Thymus (tissue), 11 donors: ENCODE results near the gene NUDCD2. TPM values are rescaled to one million over a fixed set of nuclear protein-coding genes. Genes with fewer than 3 reads are reported as not detected.
"Not testable (repeated sequence)": the region's sequence is repeated elsewhere in the genome, so short reads cannot be mapped to it uniquely, and the experiment has no call there.

Experiments used
- DNase-seq, 9 donors: peaks; one replicate each; pipeline ENCODE4 v3.0.0-alpha.2; 2013; ENCODE audit warnings: low spot score in 9 of 9, low read depth in 6 of 9, missing footprints in 1 of 9
- H3K27ac ChIP-seq, 2 donors: one replicate each; pipeline ENCODE4 v1.5.1; 2013; ENCODE audit warnings: control low read depth in 1 of 2, low read depth in 1 of 2, low read length in 1 of 2, mild to moderate bottlenecking in 1 of 2, moderate library complexity in 1 of 2
- H3K27me3 ChIP-seq, 2 donors: one replicate each; pipeline ENCODE4 v1.5.1; 2013; ENCODE audit warnings: low read length in 1 of 2; ENCODE audit not compliant: control insufficient read depth in 2 of 2, insufficient read depth in 1 of 2
- H3K36me3 ChIP-seq, 2 donors: one replicate each; pipeline ENCODE4 v1.5.1; 2013; ENCODE audit warnings: low read length in 1 of 2, mild to moderate bottlenecking in 1 of 2, moderate library complexity in 1 of 2; ENCODE audit not compliant: control insufficient read depth in 2 of 2, insufficient read depth in 2 of 2
- H3K4me1 ChIP-seq, 2 donors: one replicate each; pipeline ENCODE4 v1.5.1; 2013; ENCODE audit warnings: low read length in 2 of 2; ENCODE audit not compliant: control insufficient read depth in 2 of 2, insufficient read depth in 2 of 2
- H3K4me3 ChIP-seq, 2 donors: one replicate each; pipeline ENCODE4 v1.5.1; 2013; ENCODE audit warnings: low read length in 2 of 2, control low read depth in 1 of 2, mild to moderate bottlenecking in 1 of 2
- H3K9me3 ChIP-seq, 2 donors: one replicate each; pipeline ENCODE4 v1.5.1; 2013; ENCODE audit warnings: low read length in 1 of 2, mild to moderate bottlenecking in 1 of 2; ENCODE audit not compliant: control insufficient read depth in 2 of 2, insufficient read depth in 1 of 2
- WGBS: extraction: QIAGEN DNeasy Blood & Tissue Kit; methylation state at CpG from one replicate; pipeline ENCODE4 v1.1.7; 2013; 5-methylcytosine and 5-hydroxymethylcytosine counted together
- polyA plus RNA-seq: library from polyadenylated mRNA; stranded (reverse); fragments of 200-250 nt; gene quantifications from one replicate; pipeline ENCODE4 v1.2.3, GENCODE V29; 2013
- total RNA-seq: library from RNA; stranded (reverse); fragments of 120-200 nt; gene quantifications from one replicate; pipeline ENCODE4 v1.2.4, GENCODE V29; 2013
- donor health status: healthy.

NUDCD2 gene
- total and polyA plus RNA-seq, 2 donors, result 14.9 to 39.0 TPM

GRCh38 chr5:163426128-163426527, 33.8 kb downstream of the NUDCD2 start:
- not testable (repeated sequence) for H3K9me3 ChIP-seq, H3K4me1 ChIP-seq, DNase-seq, H3K4me3 ChIP-seq, H3K27ac ChIP-seq, H3K36me3 ChIP-seq, H3K27me3 ChIP-seq
- WGBS, result 16% methylated on average over 4 of the region's 4 CpGs

- Histone ChIP-seq H3K27ac (no peak overlapping the region), H3K27me3 (no peaks in the 10 kb centered on the region), H3K36me3 (no peaks in the 10 kb centered on the region), H3K4me1 (no peaks in the 10 kb centered on the region), H3K9me3 (no peaks in the 10 kb centered on the region), H3K4me3 (no peak overlapping the region)
- no peak for DNase-seq
- 100% methylated on average over 1 of the region's 1 CpG for WGBS
Observed at GRCh38 chr5:163424836-163425235, 35.1 kb downstream of the NUDCD2 start.

DNA sequence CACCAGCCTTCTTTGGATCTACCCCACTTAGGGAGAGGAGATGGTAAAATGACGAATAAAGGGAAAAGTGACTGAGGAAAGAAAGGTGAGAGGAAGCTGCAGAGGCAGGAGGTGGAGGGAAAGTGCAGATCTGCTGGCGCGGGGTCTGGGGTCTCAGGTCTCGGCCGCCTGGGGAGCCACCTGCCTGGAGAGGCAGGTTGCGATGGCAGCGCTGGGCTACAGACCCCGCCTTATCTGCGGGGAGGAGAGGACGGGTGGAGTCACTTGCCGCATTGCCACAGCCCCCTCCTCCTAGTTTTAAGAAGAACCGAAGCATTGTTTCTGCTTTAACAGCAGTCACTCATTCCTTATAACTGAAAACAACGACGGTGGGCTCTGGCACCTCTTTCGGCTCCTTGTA, 44.2 kb downstream of the NUDCD2 start:
- H3K27ac ChIP-seq, H3K9me3 ChIP-seq, H3K4me3 ChIP-seq, H3K36me3 ChIP-seq, H3K4me1 ChIP-seq, DNase-seq, H3K27me3 ChIP-seq: not testable (repeated sequence)
- 41% methylated on average over 15 of the region's 15 CpGs for WGBS

DNA sequence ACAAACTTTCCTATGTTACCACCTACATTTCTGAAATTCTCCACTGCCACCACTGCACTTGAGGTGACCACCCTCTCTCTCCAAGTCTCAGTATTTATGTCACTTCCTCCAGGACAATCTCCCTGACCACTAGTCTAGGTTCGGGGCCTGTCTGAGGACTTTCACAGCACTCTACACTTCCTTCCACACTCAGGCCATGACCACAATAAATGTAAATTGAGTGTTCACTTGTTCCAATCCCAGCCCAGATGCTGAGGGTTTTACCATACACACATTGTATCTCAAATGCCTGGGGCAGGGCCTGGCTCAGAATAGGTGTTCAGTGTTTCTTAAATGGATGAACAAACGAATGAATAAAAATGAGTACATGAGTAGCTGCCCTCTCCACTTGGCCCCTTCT, 49.4 kb downstream of the NUDCD2 start:
- Histone ChIP-seq H3K27ac (no peak overlapping the region), H3K4me1 (no peaks in the 10 kb centered on the region), H3K9me3 (no peaks in the 10 kb centered on the region), H3K36me3 (no peaks in the 10 kb centered on the region), H3K4me3 (no peak overlapping the region), H3K27me3 (peaks cover 0 to 2% of the 10 kb centered on the region in 2 donors)
- DNase-seq, result no peak
- WGBS, result 79% methylated on average over 2 of the region's 2 CpGs

DNA sequence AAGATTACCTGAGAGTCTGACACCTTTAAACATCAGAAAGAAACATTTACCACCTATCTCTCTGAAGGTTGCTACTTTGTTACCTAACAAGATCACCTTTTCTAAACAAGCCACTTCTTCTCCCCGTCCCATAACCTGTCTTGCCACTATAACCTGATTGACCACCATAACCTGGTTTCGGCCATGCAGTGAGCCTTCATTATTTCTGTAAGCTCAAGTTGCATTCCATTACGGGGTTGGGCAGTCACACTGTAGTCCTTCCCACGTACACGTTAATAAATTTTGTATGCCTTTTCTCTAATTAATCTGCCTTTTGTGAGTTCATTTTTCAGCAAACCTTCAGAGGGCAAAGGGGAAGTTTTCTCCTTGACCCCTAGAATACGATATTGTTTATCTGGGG, 50.5 kb downstream of the NUDCD2 start:
- DNase-seq, result no peak
- Histone ChIP-seq H3K27ac (no peak overlapping the region), H3K9me3 (no peaks in the 10 kb centered on the region), H3K27me3 (no peaks in the 10 kb centered on the region), H3K4me3 (no peak overlapping the region), H3K36me3 (no peaks in the 10 kb centered on the region), H3K4me1 (no peaks in the 10 kb centered on the region)
- 95% methylated on average over 6 of the region's 6 CpGs for WGBS

DNA sequence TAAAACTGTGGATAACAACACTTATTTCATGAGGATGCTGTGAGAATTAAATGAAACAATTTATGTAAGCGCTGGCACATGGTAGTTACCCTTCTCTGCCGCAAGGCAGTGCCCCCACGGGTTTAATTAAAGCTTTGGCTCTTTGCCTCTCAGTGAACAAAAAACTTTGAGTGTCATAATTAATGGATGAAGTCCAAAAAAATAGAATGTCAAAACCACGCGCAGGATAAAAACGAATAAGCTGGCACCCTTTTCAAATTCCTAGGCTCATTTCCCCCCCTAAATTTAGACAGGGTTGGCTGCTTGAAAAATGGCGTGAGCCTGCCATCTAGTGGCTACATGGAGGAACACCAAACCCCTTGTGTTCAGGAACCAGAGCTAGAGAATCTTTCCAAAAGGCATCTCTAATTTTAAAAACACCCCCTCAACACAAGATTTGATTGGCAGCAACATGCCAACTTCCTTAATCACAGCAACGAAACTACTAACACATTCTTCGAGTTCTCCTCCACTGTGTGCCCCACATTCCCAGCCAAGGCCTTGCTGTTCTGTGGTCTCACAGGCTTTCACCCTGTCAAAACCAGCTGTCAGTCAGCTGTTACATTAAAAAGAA, 51.5 kb downstream of the NUDCD2 start:
- H3K27me3 ChIP-seq, result no peaks in the 10 kb centered on the region
- H3K27ac ChIP-seq, result no peak overlapping the region
- H3K36me3 ChIP-seq, result no peaks in the 10 kb centered on the region
- no peak overlapping the region for H3K4me3 ChIP-seq
- DNase-seq, result peak; percentile 9 to 65 (median 42)
- WGBS, result 21% methylated on average over 9 of the region's 9 CpGs
- H3K4me1 ChIP-seq, result no peaks in the 10 kb centered on the region
- H3K9me3 ChIP-seq, result no peaks in the 10 kb centered on the region

GRCh38 chr5:163407034-163407655, 52.8 kb downstream of the NUDCD2 start:
- Histone ChIP-seq H3K4me3 (no peak overlapping the region), H3K36me3 (no peaks in the 10 kb centered on the region), H3K4me1 (no peaks in the 10 kb centered on the region), H3K27me3 (no peaks in the 10 kb centered on the region), H3K9me3 (no peaks in the 10 kb centered on the region), H3K27ac (no peak overlapping the region)
- WGBS, result 59% methylated on average over 2 of the region's 2 CpGs
- no peak for DNase-seq

- H3K4me1 ChIP-seq, result no peaks in the 10 kb centered on the region
- no peak overlapping the region for H3K4me3 ChIP-seq
- H3K9me3 ChIP-seq, result no peaks in the 10 kb centered on the region
- no peaks in the 10 kb centered on the region for H3K27me3 ChIP-seq
- no peaks in the 10 kb centered on the region for H3K36me3 ChIP-seq
- no peak for DNase-seq
- WGBS, result 93% methylated on average over 10 of the region's 10 CpGs
- no peak overlapping the region for H3K27ac ChIP-seq
Observed at GRCh38 chr5:163404364-163405173, 55.3 kb downstream of the NUDCD2 start.

DNA sequence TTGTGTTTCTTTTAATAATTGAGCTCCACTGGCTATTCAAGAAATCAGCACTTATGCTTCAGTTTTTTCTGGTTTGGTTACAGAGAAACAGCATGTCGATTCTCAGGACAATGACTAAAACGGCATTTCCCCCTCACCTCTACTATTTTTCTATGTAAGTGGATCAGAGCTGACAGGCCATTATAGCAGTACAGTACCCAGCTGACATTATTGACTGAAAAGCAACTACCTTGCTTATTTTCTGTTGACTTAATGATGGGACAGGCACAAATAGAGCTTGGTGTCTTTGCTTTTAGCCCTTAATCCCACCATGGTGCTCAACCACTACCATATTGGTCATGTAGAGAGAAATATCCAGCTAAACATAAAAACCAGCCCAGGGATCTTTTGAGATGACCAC, 57.9 kb downstream of the NUDCD2 start:
- WGBS, result 93% methylated on average over 2 of the region's 2 CpGs
- Histone ChIP-seq H3K27ac (no peak overlapping the region), H3K27me3 (no peaks in the 10 kb centered on the region), H3K36me3 (no peaks in the 10 kb centered on the region), H3K4me1 (no peaks in the 10 kb centered on the region), H3K4me3 (no peak overlapping the region), H3K9me3 (no peaks in the 10 kb centered on the region)
- DNase-seq, result no peak
